Astrocyte (in vitro differentiated cells and primary cell): Measurements from ENCODE around the gene CORO7. TPM values are rescaled to one million over a fixed set of nuclear protein-coding genes. Genes with fewer than 3 reads are reported as not detected.

Source experiments
- DNase-seq: peaks from one replicate; pipeline ENCODE4 v3.0.0-alpha.2; 2010; ENCODE audit warnings: low read depth
- FAIRE-seq: peaks from 2 replicates; lab custom pipeline; 2011; peaks lifted over from hg19 to GRCh38; lab: Jason Lieb, UNC
- H2AFZ ChIP-seq: 2 replicates; pipeline ENCODE4 v1.6.0; 2012; ENCODE audit warnings: low read depth, low read length, inconsistent platforms
- H3K27ac ChIP-seq: 2 replicates; pipeline ENCODE4 v1.5.1; 2011; ENCODE audit warnings: low read depth, low read length, inconsistent platforms
- H3K27me3 ChIP-seq: 2 replicates; pipeline ENCODE4 v1.6.0; 2011; ENCODE audit warnings: low read length, inconsistent platforms; ENCODE audit not compliant: insufficient read depth
- H3K36me3 ChIP-seq: 2 replicates; pipeline ENCODE4 v1.5.1; 2011; ENCODE audit warnings: low read length, inconsistent platforms; ENCODE audit not compliant: insufficient read depth
- H3K4me1 ChIP-seq: 2 replicates; pipeline ENCODE4 v1.5.1; 2011; ENCODE audit warnings: low read length, inconsistent platforms; ENCODE audit not compliant: insufficient read depth
- H3K4me2 ChIP-seq: 2 replicates; pipeline ENCODE4 v1.6.0; 2012; ENCODE audit warnings: low read length, inconsistent platforms
- H3K4me3 ChIP-seq: 2 replicates; pipeline ENCODE4 v1.5.1; 2011; ENCODE audit warnings: low read depth, mild to moderate bottlenecking, low read length, inconsistent platforms; ENCODE audit not compliant: insufficient read depth
- H3K79me2 ChIP-seq: 2 replicates; pipeline ENCODE4 v1.6.0; 2012; ENCODE audit warnings: mild to moderate bottlenecking, low read length, inconsistent platforms; ENCODE audit not compliant: insufficient read depth
- H3K9ac ChIP-seq: 2 replicates; pipeline ENCODE4 v1.6.0; 2012; ENCODE audit warnings: mild to moderate bottlenecking, low read length, inconsistent platforms
- H3K9me3 ChIP-seq: 2 replicates; pipeline ENCODE4 v1.5.1; 2012; ENCODE audit warnings: low read depth, mild to moderate bottlenecking, low read length, inconsistent platforms; ENCODE audit not compliant: insufficient read depth
- H4K20me1 ChIP-seq: 2 replicates; pipeline ENCODE4 v1.6.0; 2012; ENCODE audit warnings: low read length, inconsistent platforms; ENCODE audit not compliant: insufficient read depth
- H3K27ac Mint-ChIP-seq: one replicate; pipeline ENCODE4 v1.8.0; 2021; ENCODE audit warnings: mild to moderate bottlenecking, mixed read lengths; ENCODE audit not compliant: unreplicated experiment
- H3K27me3 Mint-ChIP-seq: one replicate; pipeline ENCODE4 v1.8.0; 2021; ENCODE audit warnings: low read depth, mixed read lengths; ENCODE audit not compliant: unreplicated experiment
- H3K36me3 Mint-ChIP-seq: one replicate; pipeline ENCODE4 v1.8.0; 2021; ENCODE audit warnings: low read depth, mixed read lengths; ENCODE audit not compliant: unreplicated experiment
- H3K4me1 Mint-ChIP-seq: one replicate; pipeline ENCODE4 v1.8.0; 2021; ENCODE audit warnings: low read depth, mixed read lengths; ENCODE audit not compliant: unreplicated experiment
- H3K4me3 Mint-ChIP-seq: one replicate; pipeline ENCODE4 v1.8.0; 2021; ENCODE audit warnings: mild to moderate bottlenecking, moderate library complexity, mixed read lengths; ENCODE audit not compliant: unreplicated experiment
- H3K9me3 Mint-ChIP-seq: one replicate; pipeline ENCODE4 v1.8.0; 2021; ENCODE audit warnings: mild to moderate bottlenecking, mixed read lengths; ENCODE audit not compliant: unreplicated experiment
- EZH2 ChIP-seq: IDR thresholded peaks from 2 replicates; pipeline ENCODE4 v1.6.1; 2012; ENCODE audit warnings: mild to moderate bottlenecking, low read length, inconsistent platforms; ENCODE audit not compliant: insufficient read depth
- total RNA-seq: library from RNA; stranded (reverse); gene quantifications from 2 replicates; pipeline ENCODE4 v1.2.1, GENCODE V29; 2021
- TF ChIP-seq, protein P1 (sequence below): IDR thresholded peaks from 2 replicates; pipeline ENCODE4 v1.5.1; 2011; ENCODE audit warnings: low read depth, mild to moderate bottlenecking, inconsistent platforms, low read length, moderate library complexity; ENCODE audit not compliant: insufficient read depth

Gene CORO7
- total RNA-seq, 1 donor from 2014 or later: 26.4 TPM

DNA sequence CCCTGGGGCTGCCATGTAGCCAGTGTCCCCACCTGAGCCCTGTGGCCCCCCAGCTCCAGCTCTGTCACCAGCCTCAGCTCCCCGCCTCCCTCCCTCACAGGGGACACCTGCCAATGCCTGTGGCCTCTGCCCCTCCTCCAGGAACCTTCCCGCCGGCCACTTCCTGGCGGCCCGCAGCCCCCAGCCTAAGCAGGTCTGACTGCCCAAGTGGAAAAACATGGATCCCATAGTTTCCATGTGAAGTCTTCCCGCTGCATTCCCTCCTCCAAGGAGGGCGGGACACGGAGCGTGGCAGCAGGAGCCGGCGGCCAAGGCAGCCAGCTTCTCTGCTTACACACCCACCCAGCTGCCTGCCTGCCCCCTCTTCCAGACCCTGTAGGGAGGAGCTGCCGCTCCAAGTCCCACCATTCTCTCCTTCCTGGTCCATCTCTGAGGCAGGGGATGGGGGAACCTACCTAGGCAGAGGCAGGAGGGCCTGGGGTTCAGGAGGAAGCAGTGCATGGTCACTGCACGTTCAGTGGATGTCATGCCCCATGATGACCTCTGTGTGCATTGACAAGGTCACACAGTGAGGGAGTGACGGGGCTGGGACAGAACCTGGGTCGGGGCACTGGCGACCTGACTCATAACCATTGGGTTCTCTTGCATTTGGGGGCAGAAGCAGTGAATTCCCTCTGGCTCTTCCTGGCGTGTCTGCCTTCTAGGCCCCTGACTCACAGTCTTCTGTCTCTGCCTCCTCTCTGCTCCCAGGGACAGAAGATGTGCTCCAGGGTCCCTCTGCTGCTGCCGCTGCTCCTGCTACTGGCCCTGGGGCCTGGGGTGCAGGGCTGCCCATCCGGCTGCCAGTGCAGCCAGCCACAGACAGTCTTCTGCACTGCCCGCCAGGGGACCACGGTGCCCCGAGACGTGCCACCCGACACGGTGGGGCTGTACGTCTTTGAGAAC, 36.0 kb downstream of the CORO7 start:
- Mint-ChIP-seq H3K4me3 (no peak overlapping the region), H3K27me3 (no peaks in the 10 kb centered on the region), H3K9me3 (no peaks in the 10 kb centered on the region), H3K36me3 (peaks cover 2% of the 10 kb centered on the region), H3K27ac (peak overlapping the region; percentile 53), H3K4me1 (peaks cover 13% of the 10 kb centered on the region)
- DNase-seq (peak; percentile 39), FAIRE-seq (no peak)
- H3K9ac ChIP-seq: no peak overlapping the region
- H2AFZ ChIP-seq: no peak overlapping the region
- peaks cover 63% of the 10 kb centered on the region for H3K79me2 ChIP-seq
- H3K9me3 ChIP-seq: no peaks in the 10 kb centered on the region
- TF ChIP-seq, protein P1, sequence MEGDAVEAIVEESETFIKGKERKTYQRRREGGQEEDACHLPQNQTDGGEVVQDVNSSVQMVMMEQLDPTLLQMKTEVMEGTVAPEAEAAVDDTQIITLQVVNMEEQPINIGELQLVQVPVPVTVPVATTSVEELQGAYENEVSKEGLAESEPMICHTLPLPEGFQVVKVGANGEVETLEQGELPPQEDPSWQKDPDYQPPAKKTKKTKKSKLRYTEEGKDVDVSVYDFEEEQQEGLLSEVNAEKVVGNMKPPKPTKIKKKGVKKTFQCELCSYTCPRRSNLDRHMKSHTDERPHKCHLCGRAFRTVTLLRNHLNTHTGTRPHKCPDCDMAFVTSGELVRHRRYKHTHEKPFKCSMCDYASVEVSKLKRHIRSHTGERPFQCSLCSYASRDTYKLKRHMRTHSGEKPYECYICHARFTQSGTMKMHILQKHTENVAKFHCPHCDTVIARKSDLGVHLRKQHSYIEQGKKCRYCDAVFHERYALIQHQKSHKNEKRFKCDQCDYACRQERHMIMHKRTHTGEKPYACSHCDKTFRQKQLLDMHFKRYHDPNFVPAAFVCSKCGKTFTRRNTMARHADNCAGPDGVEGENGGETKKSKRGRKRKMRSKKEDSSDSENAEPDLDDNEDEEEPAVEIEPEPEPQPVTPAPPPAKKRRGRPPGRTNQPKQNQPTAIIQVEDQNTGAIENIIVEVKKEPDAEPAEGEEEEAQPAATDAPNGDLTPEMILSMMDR: no peak
- no peak for TF ChIP-seq EZH2
- H3K27ac ChIP-seq: no peak overlapping the region
- H3K27me3 ChIP-seq: no peaks in the 10 kb centered on the region
- no peak overlapping the region for H3K4me3 ChIP-seq
- H3K4me1 ChIP-seq: peaks cover 54% of the 10 kb centered on the region
- no peaks in the 10 kb centered on the region for H3K36me3 ChIP-seq
- no peak overlapping the region for H3K4me2 ChIP-seq
- peaks cover 76% of the 10 kb centered on the region for H4K20me1 ChIP-seq

DNA sequence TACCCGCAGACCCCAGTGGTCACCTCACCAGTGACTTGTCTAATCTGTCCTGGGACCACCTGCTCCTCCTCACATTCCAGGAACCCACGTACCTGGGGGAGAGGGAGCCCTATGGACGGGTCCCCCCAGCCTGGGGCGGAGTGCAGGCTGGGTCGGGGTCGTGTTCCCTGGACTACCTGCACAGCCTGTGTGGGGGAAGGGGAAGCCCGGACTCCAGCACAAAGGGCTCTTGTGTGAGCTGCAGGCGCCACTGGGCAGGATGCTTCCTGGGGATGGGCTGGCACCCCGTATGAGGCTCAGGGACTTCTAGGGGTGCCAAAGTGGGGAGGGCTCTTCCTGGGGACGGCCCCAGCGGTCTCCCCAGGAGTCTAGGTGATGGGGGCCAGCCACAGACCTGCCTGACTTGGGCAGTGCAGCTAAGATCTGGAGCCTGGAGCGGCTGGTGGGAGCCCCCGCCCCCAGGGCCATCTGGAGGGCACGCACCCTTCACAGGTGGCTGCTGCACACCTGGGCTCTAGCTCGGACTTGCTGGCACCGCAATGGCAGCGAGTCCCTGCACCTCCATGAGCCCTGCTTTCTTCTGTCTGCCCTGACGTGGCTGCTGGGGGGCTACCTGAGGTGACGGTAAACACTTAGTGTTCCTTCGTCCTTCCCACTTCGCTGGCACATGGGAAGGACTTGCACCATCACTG, 37.3 kb downstream of the CORO7 start:
- Histone ChIP-seq H3K4me3 (no peak overlapping the region), H3K4me1 (peaks cover 60% of the 10 kb centered on the region), H3K27ac (no peak overlapping the region), H3K27me3 (no peaks in the 10 kb centered on the region), H3K9me3 (no peaks in the 10 kb centered on the region), H3K9ac (no peak overlapping the region), H4K20me1 (peaks cover 83% of the 10 kb centered on the region), H3K79me2 (peaks cover 75% of the 10 kb centered on the region), H3K36me3 (no peaks in the 10 kb centered on the region), H2AFZ (no peak overlapping the region), H3K4me2 (no peak overlapping the region)
- no peak for TF ChIP-seq EZH2
- TF ChIP-seq, protein P1: no peak
- H3K4me3 Mint-ChIP-seq: no peak overlapping the region
- FAIRE-seq (no peak), DNase-seq (no peak)
- no peak overlapping the region for H3K27ac Mint-ChIP-seq
- no peaks in the 10 kb centered on the region for H3K9me3 Mint-ChIP-seq
- H3K4me1 Mint-ChIP-seq: peaks cover 14% of the 10 kb centered on the region
- no peaks in the 10 kb centered on the region for H3K27me3 Mint-ChIP-seq
- H3K36me3 Mint-ChIP-seq: peaks cover 2% of the 10 kb centered on the region
